ENCODE results near the gene AKAP8. TPM values are rescaled to one million over a fixed set of nuclear protein-coding genes. Genes with fewer than 3 reads are reported as not detected.
"Not testable (repeated sequence)": the region's sequence is repeated elsewhere in the genome, so short reads cannot be mapped to it uniquely, and the experiment has no call there.

Gene AKAP8
- polyA plus RNA-seq, 4 donors, result 23.1 to 35.5 (median 26.6) TPM

DNA sequence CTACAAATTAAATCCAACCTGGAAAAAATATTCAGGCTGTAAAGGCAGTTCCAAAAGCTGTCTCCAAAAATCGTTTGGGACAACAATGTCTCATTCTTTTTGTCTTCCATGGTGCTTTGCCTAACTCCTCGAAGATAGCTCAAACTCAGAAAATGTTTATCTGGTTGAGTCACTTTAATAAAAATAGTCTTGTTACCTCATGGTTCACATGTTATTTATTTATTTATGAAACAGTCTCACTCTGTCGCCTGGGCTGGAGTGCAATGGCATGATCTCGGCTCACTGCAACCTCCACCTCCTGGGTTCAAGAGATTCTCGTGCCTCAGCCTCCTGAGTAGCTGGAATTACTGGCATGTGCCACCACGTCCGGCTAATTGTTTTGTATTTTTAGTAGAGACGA, 42.4 kb downstream of the AKAP8 start:
- no peak for DNase-seq (ENCODE audit: low read depth in 4 of 4, low spot score in 3 of 4)

DNA sequence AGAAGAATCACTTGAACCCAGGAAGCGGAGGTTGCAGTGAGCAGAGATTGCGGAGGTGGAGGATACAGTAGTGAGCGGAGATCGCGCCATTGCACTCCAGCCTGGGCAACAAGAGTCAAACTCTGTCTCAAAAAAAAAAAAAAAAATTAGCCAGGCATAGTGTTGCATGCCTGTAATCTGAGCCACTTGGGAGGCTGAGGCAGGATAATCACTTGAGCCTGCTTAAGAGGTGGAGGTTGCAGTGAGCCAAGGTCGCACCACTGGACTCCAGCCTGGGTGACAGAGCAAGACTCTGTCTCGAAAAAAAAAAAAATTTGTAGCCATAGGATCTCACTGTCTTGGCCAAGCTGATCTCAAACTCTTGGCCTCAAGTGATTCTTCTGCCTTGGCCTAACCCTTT, 43.6 kb downstream of the AKAP8 start:
- DNase-seq (ENCODE audit: low read depth in 4 of 4, low spot score in 3 of 4), result not testable (repeated sequence)

DNA sequence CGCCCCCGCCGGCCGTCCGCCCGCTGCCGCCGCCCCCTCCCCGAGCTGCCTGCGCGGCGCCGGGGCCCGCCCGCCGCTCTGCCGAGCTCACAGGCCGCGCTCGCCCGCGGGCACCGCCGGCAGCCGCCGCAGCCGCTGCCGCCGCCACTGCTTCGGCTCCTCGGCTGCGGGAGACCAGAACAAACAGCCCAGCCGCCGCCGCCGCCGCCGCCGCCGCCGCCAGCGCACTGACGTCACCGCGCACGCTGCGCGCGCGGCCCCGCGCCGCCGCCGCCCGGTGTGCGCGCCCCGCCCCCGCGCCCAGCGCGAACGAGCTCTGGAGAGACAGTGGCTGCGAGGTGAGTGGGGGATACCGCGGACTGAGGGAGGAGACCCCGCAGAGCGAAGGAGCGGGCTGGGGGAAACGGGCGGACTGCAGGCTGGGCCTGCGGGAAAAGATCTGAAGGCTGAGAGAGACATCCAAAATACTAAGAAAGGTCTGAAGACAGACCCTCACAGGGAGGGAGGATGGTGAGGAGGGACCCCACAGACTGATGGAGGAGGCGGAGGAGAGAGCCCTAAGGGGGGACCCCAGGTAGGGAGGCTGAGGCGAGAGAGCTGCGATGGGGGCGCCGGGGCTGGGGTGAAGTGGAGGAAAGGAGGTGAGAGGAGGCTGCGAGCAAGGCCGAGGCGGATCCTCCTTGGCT, 47.1 kb downstream of the AKAP8 start, which contains the start of gene BRD4:
Gene BRD4, minus strand, starts transcription at position 229 of the 686 bp plus-strand sequence. CDS start 59,440 bp downstream, outside the sequence.
- no peak for DNase-seq (ENCODE audit: low read depth in 4 of 4, low spot score in 3 of 4)

DNA sequence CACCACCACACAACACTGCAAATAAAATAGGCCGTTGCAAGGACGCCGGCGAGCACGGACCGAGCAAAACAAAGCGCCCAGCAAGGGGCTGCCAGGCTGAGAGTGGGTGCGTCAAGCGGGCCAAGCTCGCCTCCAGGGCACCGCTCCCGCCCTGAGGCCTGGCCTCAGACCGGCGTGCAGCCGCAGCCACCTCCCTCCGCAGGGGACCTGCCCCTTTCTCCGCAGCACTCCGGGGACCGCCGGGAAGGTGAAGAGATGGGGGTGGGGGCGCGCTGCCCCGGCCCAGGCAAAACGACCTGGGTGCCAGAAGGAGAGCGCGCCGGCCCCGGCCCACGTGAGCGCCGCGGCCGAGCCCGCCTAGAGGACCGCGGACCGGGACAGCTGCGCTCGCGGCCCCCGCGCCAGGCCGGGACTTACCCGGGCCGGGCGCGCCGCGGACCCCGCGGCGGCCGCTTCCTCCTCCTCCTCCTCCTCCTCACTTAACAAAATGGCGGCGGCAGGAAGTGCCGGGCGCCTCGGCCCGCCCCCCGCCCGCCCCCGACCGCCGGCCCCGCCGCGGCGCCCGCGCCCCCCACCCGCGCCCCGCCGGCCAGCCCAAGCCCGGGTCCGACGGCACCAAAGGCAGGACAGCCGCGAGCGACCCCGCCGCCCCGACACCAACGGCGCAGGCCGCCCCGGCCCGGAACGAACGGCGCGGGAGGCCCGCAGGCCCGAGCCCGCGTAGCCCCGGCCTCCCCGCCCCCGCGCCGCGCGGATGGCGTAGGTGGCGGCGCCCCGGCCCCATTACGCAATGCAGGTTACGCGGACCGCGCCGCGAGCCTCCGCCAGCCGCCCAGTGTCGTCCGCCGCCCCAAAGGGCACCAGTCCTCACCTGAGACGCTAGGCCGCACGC, 47.9 kb downstream of the AKAP8 start:
- no peak for DNase-seq (ENCODE audit: low read depth in 4 of 4, low spot score in 3 of 4)

DNA sequence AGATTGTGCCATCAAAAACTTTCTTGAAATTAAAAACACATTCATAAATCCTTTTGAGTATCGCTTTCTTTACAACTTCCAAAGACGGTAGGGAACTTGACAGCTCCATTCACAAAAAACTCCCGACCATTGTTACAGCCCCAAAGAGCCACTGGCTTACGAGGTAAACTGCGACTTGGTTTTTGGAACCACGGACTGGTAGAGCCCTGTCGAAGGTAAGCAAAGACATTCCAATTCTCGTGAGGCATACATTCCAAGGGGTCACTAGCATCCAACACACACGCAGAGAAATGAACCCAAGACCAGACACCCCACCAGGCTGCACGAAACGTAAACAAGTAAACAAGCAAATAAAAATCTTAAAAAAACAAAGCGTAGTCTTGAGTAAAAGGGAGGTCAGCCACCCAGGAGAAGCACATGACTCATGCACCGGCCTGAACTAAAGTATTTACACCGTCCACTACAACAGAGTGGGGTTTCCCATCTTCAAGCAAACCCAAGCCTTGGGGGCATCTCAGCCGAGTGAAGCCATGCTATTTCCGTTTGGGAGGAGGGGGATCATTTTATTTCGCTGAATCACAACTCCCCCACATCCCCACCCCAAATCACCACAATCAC, 48.7 kb downstream of the AKAP8 start:
- DNase-seq (ENCODE audit: low read depth in 4 of 4, low spot score in 3 of 4), result no peak

DNA sequence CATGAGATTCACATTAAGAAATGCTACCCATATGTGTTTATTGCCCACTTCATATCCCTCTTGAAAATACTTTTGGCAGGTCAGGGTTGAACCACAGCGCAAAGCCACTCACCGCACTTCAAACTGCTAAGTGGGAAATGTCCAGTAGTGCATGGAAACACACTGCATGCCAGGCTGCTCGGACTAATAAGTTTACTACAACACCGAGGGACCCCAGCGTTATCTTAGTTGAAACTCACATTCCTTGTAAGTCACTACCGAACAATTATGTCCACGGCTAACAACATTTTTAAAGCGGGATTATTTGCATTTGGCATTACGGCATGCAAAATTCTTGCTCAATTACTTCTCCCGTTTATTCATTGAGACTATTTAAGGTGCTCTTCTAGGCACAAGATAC, 51.3 kb downstream of the AKAP8 start:
- DNase-seq (ENCODE audit: low read depth in 4 of 4, low spot score in 3 of 4), result no peak

DNA sequence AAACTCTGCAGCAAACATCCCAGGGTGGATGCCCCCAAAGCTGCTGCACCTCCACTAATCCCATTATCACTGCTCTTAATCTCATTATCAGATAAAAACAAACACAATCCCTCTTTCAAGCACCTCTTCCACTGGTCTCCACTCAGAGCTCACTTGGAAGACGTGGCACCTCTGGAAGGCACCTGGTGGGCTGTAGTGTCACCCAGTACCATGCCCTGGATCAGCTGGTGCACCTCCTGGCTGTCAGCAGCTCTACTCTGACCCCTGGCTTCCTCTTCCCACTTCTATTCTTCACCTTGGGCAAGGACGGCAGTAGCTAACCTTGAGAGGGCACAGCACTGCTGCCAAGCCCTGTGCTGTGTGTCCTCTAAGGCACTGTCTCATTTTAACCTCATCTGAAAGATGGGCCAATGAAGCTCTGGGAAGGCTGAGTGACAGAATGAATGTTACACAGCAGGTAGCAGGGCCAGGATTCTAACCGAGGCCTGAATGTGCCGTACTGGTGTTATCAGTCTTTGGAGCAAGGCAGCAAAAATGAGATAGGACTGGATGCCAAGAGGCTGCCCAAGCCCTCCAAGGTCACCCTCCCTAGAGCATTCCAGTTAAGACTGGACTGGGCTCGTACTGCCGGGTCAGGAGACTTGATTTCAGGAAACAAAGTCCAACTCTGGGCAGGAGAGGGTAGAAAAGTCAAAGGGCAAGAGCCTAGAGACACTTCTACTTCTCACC, 54.6 kb downstream of the AKAP8 start:
- DNase-seq (ENCODE audit: low read depth in 4 of 4, low spot score in 3 of 4), result no peak

DNA sequence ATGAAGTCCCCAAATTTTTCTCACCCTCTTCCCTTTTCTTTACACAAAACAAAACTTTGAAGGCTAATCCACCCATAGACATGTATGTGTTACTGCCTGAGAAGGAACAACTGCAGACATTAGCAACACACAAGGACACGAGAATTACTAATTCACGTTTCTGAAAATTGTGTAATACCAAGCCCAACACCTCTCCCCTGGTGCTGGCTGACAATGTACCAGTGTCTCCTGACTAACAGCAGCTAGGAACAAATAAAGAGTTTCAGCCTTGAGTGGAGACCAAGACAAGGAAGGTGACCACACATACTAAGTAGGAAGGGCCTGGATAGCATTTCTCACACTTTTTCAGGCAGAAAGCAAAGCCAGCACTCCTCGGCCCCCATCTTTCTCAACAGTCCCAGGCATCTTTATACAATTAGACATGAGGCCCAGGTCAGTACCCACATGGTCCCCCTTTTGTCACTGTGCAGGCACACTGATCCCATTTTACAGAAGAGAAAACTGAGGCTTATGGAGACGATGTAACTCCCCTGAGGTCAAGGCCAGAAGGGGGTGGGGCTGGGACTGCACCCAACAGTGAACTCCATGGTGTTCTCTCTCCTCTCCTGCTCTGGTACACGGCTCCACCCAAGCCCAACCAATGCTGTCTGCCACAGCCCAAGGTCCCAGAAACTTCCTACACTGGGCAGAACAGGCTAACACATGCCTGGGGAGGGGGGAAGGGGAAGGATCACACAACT, 55.9 kb downstream of the AKAP8 start:
- DNase-seq (ENCODE audit: low read depth in 4 of 4, low spot score in 3 of 4), result no peak

DNA sequence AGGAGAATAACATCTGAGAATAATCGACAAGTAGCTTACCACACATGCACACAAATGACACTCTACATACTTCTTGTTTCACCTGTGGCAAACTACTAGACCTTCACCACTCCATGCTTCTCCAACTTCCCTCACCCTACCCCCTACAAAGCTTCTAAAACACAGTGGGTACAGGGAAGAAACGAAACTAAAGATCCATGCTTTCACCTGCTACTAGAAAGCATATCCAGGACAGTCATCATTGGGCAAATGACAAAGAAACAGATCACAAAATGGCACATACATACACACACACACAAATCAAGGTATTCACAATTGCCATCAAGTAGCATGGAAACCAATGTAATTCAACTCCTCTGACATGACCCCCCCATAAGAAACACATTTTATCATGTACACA, 57.8 kb downstream of the AKAP8 start:
- DNase-seq (ENCODE audit: low read depth in 4 of 4, low spot score in 3 of 4), result no peak

DNA sequence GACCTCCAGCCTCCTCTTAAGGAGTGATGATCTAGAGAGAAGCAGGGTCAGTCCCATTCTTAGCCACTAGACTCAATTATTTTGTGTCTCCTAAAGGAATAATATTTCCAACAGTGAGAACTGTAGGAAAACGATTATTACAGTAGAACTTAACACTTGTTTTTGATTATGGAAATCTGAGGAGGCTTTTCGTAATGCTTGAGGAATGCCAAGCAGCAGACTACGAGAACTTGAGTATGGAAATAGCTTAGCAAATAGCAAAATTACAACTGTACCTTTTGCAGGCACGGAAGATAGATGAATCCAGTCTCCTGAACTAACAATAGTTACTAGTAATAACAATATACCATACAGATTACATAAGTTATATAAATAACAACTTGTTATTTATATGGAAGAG, 59.5 kb downstream of the AKAP8 start:
- no peak for DNase-seq (ENCODE audit: low read depth in 4 of 4, low spot score in 3 of 4)

DNA sequence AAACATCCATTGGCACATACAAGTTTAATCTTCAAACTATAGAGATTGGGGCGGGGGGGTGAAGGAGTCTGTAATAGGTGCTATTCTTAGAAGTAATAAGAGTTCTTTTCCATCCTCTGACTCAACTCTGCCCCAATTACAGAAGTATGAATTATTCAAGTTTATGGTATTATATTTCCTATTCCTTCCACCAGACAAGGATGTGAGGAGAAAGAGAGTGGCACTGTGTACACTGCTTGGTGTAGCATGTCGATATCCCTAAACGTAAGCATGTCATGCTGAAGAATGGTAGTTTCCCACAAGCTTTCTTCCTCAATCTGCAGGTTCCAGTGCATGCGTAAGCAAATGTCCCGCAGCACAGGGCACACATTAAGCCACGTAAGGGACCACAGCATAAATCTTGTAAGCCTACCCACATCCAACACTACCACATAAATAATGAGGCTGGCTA, 61.3 kb downstream of the AKAP8 start:
- no peak for DNase-seq (ENCODE audit: low read depth in 4 of 4, low spot score in 3 of 4)

DNA sequence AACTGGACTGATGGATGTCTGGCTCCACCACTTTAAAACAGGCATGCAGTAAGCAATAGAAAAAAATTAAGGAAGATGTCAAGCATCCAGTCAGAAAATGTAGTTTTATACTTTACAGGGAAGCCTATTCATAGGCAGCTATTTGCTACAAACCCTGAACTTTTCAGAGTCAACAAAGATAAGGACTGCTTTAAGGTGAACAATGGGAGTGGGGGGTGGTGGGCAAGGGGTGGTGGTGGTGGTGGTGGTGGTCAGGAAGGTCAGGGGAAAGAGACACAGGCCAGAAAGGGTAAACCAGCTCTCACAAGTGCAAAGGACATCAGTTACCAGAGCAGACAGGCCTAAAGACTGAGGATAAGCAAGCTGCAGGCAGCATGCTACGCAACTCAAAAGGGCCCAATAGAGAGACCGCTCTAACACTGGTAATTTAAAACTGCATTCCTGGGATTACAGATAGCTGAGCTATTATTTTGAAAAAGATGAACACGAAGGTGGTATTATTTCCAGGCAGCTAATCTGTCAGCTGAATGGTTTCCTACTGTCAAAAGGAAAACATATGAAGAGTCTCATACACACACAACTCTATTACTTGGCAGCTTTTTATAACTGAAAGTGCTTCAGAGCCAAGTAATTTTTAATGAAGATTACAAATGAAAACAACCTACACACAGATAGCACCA, 62.1 kb downstream of the AKAP8 start:
- DNase-seq (ENCODE audit: low read depth in 4 of 4, low spot score in 3 of 4), result no peak

DNA sequence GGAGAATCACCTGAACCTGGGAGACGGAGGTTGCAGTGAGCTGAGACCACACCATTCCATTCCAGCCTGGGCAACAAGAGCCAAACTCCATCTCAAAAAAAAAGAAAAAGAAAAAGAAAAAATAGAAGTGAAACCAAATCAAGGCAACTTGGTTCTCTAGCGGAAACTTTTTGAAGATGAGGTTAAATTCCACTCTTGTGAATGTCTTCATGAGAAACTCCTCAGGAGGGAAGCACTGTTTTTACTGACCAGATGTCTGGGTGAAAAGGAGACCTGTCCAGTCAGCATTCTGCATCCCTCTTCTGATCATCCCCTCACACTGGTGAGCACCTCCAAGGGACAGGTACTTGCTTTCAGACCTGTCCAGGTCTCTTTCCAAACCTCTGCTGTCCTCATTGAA, 63.1 kb downstream of the AKAP8 start:
- no peak for DNase-seq (ENCODE audit: low read depth in 4 of 4, low spot score in 3 of 4)

DNA sequence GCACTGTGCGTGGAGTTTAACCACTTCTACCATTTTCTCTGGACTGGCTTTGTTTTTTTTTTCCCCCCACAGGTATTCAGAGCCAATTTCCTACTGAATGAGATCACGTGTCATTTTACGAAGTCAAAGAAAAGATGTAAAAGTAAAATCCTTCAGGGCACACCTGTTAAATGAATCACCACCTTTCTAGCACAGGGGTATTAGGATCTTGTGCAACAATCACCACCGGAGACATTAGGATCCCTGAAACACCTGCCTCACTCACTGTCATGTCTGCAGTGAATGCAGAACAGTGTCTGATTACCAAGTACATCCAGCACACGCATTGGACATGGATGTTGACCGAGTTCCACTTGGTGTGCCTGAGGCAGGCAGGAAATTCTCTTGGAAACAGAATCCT, 64.5 kb downstream of the AKAP8 start:
- DNase-seq (ENCODE audit: low read depth in 4 of 4, low spot score in 3 of 4), result no peak

DNA sequence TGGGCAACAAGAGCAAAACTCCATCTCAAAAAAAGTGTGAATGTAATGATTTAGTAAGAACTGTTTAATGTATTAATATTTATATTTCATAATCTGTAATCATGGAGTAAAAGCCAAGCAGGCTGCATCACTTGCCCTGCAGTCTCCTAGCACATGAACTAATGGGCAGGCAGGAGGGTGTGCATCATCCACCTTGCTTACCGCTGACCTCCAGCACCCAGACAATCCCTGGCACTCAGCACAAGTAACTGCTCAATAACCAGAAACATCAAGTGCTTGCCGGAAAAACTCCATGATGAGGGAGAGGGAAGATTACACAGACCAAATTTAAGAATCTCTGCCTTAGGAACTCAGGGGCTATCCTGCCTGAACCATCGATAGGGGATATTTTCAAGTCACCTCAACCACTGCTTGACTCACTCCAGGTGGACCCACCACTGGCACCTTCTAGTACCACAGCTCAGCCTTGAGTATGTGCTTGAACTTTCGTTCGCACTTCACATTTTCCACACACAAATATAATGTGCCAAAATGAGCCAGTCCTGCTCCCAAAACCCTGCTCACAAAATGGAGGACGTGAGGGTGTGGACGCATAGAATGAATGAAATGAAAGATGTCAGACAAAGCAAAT, 65.8 kb downstream of the AKAP8 start:
- no peak for DNase-seq (ENCODE audit: low read depth in 4 of 4, low spot score in 3 of 4)

DNA sequence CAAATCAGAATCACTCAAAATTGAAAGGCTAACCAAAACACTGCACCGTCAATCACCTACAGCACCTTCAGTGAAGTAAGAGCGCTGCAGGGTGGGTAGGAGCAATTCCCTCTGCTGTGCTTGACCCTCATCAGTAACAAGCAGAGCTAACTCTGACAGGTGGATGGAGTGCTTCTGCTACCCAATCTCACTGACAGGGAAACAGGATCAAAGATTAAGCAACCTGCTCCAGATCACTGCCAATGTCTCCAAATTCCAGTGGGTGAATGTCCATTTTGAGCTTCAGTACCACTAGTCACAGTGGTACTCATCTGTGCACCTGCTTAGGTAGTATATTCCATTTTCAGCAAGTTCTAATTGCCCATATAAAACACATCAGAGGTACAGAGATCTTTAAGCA, 72.4 kb downstream of the AKAP8 start:
- DNase-seq (ENCODE audit: low read depth in 4 of 4, low spot score in 3 of 4), result no peak

DNA sequence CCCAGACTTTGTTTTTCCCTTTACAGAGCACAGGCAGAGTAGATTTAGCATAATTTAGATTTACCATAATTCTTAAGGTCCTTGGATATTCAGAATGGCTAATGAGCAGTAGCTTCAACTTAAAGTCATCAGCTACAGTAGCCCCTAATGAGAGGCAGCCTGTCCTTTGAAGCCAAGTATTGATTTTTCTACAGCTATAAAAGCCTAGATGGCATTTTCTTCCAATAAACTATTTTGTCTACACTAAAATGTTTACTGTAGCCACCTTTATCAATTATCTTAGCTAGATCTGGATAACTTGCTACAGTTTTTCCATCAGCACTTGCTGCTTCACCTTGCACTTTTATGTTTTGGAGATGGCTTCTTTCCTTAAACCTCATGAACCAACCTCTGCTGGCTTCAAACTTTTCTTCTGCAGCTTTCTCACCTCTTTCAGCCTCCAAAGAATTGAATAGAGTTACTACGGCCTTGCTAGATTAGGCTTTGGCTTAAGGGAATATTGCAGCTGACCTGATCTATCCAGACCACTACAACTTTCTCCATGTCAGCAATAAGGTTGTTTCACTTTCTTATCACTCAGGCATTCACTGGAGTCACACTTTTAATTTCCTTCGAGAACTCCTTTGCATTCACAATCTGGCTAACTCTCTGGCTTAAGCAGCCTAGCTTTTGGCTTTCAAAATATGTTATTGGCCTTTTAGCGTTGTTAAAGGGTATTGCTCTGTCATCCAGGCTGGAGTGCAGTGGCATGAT, 73.8 kb downstream of the AKAP8 start:
- DNase-seq (ENCODE audit: low read depth in 4 of 4, low spot score in 3 of 4), result no peak

DNA sequence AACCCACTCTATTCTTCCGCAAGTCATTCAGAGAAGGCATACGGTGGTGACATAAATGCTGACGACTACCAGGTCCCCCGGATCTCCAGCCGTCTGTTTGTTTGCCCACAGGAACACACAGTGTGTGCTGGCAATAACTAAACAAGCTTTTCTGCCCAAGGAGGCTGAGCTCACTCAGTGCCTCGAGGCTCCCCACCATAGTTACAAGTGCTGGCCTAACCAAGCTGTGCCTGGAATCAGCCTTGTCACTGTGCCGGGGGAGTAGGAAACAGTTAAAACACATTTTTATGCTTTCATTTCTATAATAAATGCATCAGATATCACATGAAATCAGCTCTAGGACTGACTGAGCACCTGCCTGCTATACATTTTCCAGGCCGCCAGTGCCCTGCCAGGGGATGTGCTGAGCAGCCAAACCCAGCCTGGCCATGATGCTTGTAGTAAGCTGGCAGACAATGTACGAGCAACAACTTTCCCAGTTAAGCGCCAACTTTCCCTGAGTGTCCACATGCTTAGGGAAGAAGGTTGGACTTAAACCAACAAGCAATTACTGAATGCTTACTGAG, 75.4 kb downstream of the AKAP8 start:
- DNase-seq (ENCODE audit: low read depth in 4 of 4, low spot score in 3 of 4), result no peak
